ENCODE measurements around the gene YBX3.

GRCh38 chr12:10672231-10672868 lies 50.8 kb downstream of the YBX3 start:
- TF ChIP-seq, protein P1, sequence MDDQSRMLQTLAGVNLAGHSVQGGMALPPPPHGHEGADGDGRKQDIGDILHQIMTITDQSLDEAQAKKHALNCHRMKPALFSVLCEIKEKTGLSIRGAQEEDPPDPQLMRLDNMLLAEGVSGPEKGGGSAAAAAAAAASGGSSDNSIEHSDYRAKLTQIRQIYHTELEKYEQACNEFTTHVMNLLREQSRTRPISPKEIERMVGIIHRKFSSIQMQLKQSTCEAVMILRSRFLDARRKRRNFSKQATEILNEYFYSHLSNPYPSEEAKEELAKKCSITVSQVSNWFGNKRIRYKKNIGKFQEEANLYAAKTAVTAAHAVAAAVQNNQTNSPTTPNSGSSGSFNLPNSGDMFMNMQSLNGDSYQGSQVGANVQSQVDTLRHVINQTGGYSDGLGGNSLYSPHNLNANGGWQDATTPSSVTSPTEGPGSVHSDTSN (IDR thresholded peaks at IDR 0.05) = no peak
- TF ChIP-seq CHD2 (IDR thresholded peaks at IDR 0.05; ENCODE audit: low read length, partially characterized antibody) = no peak
- no peak for TF ChIP-seq KDM1A (IDR thresholded peaks at IDR 0.05; ENCODE audit: low read depth)
- TF ChIP-seq PHF8 (IDR thresholded peaks at IDR 0.05; ENCODE audit: borderline replicate concordance, low read depth) = no peak
- no peak for TF ChIP-seq RCOR1 (IDR thresholded peaks at IDR 0.05; ENCODE audit: low read depth, low read length)
- no peak for TF ChIP-seq CTCF (IDR thresholded peaks at IDR 0.05)
- TF ChIP-seq MAX (IDR thresholded peaks at IDR 0.05) = no peak

All from A549 (cell line).